CD4-positive, alpha-beta T cell treated with Interleukin-10 for 1 hour (primary cell): Measurements from ENCODE around the gene TMPRSS9.

Experiments used
- DNase-seq: peaks from one replicate; pipeline ENCODE4 v3.0.0-alpha.2; 2020

The TMPRSS9 gene

GRCh38 chr19:2359992-2360685 is at the start of gene TMPRSS9:
TMPRSS9 (plus strand) TSS chr19:2360265; CDS start chr19:2389786, 29,521 bp downstream.
- DNase-seq = no peak

- DNase-seq = no peak
Measured at GRCh38 chr19:2311093-2311492, 49.0 kb upstream of the TMPRSS9 start.

DNA sequence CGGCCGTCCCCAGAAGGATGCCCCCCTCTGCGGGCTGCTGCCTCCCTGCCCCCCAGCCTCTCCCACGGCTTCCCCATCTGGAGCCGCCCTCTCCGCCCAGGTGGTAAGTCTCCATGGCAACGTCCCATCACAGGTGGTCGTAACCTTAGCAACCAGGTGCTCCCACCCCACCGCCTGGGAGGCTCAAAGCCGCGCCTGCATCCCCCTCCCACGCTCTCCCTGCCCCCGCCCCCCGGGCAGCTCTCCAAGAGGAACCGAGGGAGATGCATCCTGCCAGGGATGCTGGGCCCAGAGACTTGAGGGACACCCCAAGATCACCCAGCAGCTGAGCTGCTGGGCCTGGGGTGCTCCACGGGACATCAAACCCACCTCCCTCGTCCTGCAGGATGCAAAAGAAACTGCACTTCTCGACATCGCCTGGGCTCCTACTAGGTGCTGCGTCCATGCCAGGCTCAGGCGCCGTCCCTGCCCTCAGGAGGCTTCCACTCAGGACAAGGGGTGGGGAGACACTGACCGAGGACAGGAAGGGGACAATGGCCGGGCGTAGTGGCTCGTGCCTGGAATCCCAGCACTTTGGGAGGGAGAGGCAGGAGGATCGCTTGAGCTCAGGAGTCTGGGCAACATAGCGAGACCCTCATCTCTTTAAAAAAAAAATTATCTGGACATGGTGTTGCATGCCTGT is 47.1 kb upstream of the TMPRSS9 start:
- no peak for DNase-seq

DNA sequence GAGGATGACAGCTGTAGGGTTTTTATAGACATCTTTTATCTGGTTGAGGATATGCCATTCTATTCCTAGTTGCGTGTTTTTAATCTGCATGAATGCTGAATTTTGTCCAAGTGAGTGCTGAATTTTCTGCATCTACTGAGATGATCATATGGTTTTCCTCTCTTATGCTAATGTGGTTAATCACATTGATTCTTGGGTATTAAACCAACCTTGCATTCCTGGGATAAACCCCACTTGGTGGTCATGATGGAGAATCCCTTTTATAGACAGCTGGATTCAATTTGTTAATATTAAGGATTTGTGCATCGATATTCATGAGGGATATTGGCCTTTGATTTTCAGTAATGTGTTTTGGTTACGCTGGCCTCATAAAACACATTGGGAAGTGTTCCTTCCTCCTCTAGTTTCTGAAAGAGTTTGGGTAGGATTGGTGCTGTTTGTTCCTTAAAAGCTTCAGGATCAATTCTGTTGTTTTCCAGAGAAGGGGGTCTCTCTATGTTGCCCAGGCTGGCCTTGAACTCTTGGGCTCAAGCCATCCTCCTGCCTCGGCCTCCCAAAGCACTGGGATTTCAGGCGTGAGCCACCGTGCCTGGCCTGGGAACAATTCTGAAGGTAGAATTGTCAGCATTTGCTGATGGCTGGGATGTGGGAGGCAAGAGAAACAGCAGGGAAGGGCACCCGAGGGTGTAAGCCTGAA is 44.8 kb upstream of the TMPRSS9 start:
- DNase-seq = no peak

DNA sequence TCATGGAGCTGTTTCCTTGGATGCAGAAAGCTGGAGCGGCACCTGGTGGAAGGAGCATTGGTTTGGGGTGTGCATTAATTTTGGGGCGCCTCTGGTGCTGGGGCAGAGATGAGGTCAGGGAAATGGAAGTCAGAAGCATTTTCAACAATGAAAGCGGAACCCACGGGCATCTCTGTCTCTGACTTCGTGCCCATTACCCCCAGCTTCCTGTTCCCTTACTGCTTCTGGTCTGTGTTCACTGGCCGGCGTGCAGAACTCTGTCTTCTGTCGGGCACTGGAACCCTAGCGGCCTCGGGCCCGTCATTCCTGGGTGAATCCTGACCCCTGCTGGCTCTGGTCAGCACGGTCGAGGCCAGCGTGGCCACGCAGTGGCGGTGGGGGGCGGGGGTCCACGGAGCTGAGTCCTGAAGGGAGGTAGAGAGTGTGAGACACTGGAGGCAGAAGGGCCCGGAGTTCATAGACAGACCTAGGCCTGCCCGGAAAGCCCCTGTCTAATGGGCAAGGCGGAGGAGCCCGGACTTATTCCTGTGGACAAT is 44.2 kb upstream of the TMPRSS9 start:
- peak; percentile 43 for DNase-seq

DNA sequence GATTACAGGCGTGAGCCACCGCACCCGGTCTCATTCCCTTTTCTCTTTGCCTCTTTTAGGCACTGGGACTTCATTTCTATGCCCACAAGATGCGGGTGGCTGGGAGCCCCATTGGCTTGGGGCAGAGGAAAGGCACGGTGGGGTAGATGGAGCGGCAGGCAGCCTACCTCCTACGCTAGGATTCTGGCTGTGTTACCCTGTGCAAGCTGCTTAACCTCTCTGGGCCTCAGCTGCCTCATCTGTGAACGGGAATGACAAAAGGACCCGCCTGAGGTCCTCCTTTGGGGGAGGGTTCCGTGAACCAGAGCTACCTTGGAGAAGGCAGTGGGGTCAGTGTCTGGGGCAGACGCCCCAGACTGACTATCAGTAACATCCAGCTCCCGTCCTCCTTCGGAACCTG is 42.8 kb upstream of the TMPRSS9 start:
- no peak for DNase-seq

DNA sequence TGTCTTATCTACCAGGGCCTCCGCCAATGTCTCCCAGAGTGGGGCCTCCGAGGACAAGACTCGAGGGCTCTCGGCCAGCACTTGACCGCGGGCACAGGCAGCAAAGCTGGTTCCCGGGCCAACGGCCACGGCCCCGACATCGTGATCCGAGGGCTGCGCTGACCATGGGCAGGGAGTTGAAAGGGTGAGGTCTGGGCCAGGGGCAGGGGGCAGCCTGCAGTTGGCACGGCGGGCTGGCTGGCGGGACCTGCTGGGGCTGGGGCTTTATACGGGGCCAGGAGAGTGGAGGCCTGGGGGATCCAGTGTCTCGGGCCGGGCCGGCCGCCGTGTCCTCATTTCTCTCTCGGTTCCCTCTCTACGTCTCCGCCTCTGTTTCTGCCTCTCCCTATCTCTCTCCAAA is 42.3 kb upstream of the TMPRSS9 start:
- DNase-seq = no peak

- DNase-seq = no peak
Measured at GRCh38 chr19:2318923-2319322, 41.1 kb upstream of the TMPRSS9 start.

GRCh38 chr19:2319551-2319950 is 40.5 kb upstream of the TMPRSS9 start:
- no peak for DNase-seq

DNA sequence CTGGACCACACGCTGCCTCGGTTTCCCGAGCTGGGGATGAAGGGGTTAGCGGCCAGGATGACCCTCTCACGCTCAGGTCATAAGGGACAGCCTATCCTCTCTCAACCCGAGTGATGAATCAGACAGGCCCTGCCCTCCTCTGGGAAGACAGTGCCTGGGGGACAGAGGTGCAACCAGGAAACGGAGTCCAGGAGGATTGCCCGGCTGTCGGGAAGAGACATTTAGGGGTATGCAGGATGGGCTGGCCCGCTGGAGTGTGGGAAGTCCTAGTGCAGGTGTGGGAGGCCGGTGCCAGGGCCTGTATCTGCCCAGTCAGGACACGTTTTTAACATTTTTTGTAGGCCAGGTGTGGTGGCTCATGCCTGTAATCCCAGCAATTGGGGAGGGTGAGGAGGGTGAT is 40.0 kb upstream of the TMPRSS9 start:
- no peak for DNase-seq

GRCh38 chr19:2320939-2321338 is 39.1 kb upstream of the TMPRSS9 start:
- DNase-seq = no peak

DNA sequence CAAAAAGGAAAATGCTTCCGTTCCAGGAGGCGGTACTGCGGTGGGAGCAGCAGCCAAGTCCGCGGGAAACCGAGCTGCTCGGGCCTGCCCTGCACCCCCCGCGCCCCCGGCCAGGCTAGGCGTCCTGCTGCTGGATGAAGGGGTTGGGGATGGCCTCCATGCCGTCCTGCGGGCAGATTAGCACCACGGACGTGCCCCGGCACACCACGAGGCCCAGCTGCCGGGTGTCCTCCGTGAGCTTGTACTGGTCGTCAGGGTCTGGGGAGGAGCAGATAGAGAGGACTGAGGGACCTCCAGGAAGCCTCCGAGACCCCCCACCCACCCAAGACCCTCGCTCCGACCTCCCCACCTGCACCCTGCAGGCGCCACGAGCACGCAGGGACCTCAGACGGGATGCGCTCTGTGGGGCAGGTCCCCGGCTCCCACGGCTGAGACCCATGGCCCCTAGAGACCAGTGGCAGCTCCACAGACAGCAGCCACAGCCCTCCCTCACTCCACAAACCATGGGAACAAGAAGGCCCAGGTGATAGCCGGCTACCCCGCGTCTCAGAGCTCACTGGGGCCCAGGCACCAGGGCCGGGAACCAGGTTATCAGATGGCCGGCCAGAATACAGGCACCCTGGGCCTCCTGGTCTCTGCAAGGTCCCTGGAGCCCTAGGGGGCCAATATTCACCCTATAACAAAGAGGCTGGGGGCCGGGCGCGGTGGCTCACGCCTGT is 38.3 kb upstream of the TMPRSS9 start:
- DNase-seq = no peak

DNA sequence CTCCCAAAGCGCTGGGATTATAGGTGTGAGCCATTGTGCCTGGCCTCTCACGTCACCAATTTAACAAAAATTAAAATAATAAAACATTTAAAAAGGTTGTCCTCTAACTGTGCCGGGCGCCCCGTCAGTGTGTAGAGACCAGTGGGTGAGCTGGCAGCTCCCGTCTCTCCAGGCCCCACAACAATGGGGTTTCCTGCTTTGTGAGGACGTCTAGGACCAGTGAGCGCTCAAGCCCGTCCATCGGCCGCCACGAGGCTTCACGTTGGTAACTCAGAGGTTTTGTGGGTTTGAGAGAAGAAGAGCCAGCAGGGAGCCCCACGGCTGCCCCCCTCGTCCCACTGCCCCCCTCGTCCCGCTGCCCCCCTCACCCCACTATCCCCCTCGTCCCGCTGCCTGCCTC is 36.4 kb upstream of the TMPRSS9 start:
- DNase-seq = no peak

GRCh38 chr19:2324220-2324948 is 35.7 kb upstream of the TMPRSS9 start:
- DNase-seq = no peak

GRCh38 chr19:2325281-2326046 is 34.6 kb upstream of the TMPRSS9 start:
- no peak for DNase-seq

GRCh38 chr19:2326699-2327360 is 33.2 kb upstream of the TMPRSS9 start:
- DNase-seq = no peak

GRCh38 chr19:2327773-2328400 is 32.2 kb upstream of the TMPRSS9 start:
- peak; percentile 80 for DNase-seq

- DNase-seq = peak; percentile 95
Measured at GRCh38 chr19:2328401-2329148, 31.5 kb upstream of the TMPRSS9 start, which contains the start of the genes LSM7 and SPPL2B. LSM7 (minus strand) TSS chr19:2328586; CDS start chr19:2328566, 20 bp downstream. SPPL2B (plus strand) TSS chr19:2328684; CDS start chr19:2328710, 26 bp downstream.

DNA sequence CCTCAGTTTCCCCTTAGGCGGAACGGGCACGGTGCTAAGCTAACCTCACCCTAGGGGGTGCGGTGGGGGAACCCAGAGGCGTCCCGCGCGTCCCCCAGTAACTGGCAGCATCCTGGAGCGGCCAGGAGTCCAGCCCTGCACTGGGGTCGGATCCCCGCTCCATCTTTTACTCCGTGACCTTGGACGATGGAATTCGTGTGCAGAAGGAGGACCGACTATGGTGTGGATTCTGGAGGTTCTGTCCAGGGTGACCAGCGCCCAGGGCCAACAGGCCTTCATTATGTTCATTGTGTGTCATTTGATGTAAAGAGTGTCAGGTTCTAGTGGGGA is 31.0 kb upstream of the TMPRSS9 start:
- no peak for DNase-seq

- no peak for DNase-seq
Measured at GRCh38 chr19:2329501-2329916, 30.6 kb upstream of the TMPRSS9 start.
